RKO (cell line): ENCODE results near the gene MYL2.

Experiments
- DNase-seq: peaks from one replicate; pipeline ENCODE4 v3.0.0-alpha.2; 2016; ENCODE audit warnings: low spot score

Gene MYL2

GRCh38 chr12:110930348-110931314 is 10.3 kb upstream of the MYL2 start:
- no peak for DNase-seq

- DNase-seq, result no peak
Observed at GRCh38 chr12:110929818-110930217, 9.4 kb upstream of the MYL2 start.

- DNase-seq, result no peak
Observed at GRCh38 chr12:110928700-110929099, 8.3 kb upstream of the MYL2 start.

- DNase-seq, result no peak
Observed at GRCh38 chr12:110927546-110927945, 7.2 kb upstream of the MYL2 start.

GRCh38 chr12:110923692-110924334 is 3.4 kb upstream of the MYL2 start:
- DNase-seq, result no peak

GRCh38 chr12:110923192-110923591 is 2.8 kb upstream of the MYL2 start:
- DNase-seq, result no peak

- no peak for DNase-seq
Observed at GRCh38 chr12:110922652-110923051, 2.3 kb upstream of the MYL2 start.

GRCh38 chr12:110921262-110921661 is 883 bp upstream of the MYL2 start:
- peak; percentile 30 for DNase-seq

- DNase-seq, result no peak
Observed at GRCh38 chr12:110919720-110920119, 659 bp downstream of the MYL2 start.

GRCh38 chr12:110917961-110918360 is 2.4 kb downstream of the MYL2 start:
- DNase-seq, result no peak

- DNase-seq, result peak; percentile 32
Observed at GRCh38 chr12:110917467-110917866, 2.9 kb downstream of the MYL2 start.

- DNase-seq, result no peak
Observed at GRCh38 chr12:110916295-110916875, 4.0 kb downstream of the MYL2 start.

GRCh38 chr12:110913119-110914056 is 7.0 kb downstream of the MYL2 start:
- no peak for DNase-seq

- DNase-seq, result no peak
Observed at GRCh38 chr12:110912263-110912662, 8.1 kb downstream of the MYL2 start.

GRCh38 chr12:110908377-110909152 is 11.8 kb downstream of the MYL2 start:
- no peak for DNase-seq

GRCh38 chr12:110907583-110907982 is 12.8 kb downstream of the MYL2 start:
- no peak for DNase-seq

- DNase-seq, result no peak
Observed at GRCh38 chr12:110906985-110907384, 13.4 kb downstream of the MYL2 start.

GRCh38 chr12:110906516-110906915 is 13.9 kb downstream of the MYL2 start:
- DNase-seq, result no peak

- DNase-seq, result no peak
Observed at GRCh38 chr12:110906083-110906482, 14.3 kb downstream of the MYL2 start.

- DNase-seq, result no peak
Observed at GRCh38 chr12:110903511-110903910, 16.9 kb downstream of the MYL2 start.

GRCh38 chr12:110901401-110901800 is 19.0 kb downstream of the MYL2 start:
- DNase-seq, result no peak
